Activated CD8-positive, alpha-beta memory T cell treated with anti-CD3 and anti-CD28 coated beads, Interleukin-2, amount 50 U/mL, for 24 hours (primary cell): ENCODE measurements around the gene SALL1.

ENCODE experiments used
- DNase-seq: peaks from one replicate; pipeline ENCODE4 v3.0.0-alpha.2; 2020; ENCODE audit errors: extremely low read depth

SALL1 gene

GRCh38 chr16:51111759-51112158, 39.3 kb downstream of the SALL1 start:
- no peak for DNase-seq

DNA sequence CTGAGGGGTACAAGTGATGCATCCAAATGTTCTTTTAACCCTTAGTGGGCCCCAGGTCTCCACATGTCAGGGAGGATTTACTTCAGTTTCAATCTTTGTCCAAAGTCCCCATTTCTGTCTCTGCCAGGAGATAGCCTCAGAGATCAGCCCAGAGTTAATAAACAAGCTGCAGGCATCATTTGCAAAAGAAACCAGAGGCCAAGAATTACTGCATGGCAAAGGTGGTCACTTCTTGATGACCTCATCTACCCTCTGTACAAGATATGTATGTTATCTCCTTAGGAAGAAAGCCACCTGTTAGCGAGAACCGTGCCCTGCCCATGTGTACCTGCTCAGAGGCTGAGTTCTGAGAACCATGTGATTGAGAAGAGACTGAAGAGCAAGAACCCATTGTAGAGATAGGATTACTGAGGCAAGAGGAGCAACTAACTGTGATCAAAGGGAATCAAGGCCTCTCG, 40.3 kb downstream of the SALL1 start:
- no peak for DNase-seq

DNA sequence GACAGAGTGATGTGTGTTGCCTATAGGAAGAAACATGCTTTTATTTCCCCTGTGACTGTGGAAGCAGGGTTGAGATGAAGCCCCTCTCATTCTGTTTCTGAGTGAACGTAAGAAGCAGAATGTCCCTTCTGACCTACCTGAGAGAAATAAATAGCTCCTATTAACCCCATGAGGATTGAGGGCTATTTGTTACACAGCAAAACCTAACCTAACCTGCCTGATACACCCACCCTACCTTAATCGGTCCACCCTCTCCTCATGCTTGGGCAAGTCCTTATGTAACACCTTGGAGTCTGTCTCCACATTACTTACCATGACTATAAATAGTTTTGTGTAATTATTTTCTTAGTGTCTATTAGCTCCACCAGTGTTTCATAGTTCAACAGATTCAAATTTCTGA, 41.9 kb downstream of the SALL1 start:
- DNase-seq = no peak

- no peak for DNase-seq
These were observed 43.3 kb downstream of the SALL1 start for GRCh38 chr16:51107742-51108141.

- no peak for DNase-seq
These were observed 44.5 kb downstream of the SALL1 start for GRCh38 chr16:51106535-51106934.

GRCh38 chr16:51103590-51103989, 47.5 kb downstream of the SALL1 start:
- DNase-seq = no peak

GRCh38 chr16:51097729-51098128, 53.3 kb downstream of the SALL1 start:
- no peak for DNase-seq

DNA sequence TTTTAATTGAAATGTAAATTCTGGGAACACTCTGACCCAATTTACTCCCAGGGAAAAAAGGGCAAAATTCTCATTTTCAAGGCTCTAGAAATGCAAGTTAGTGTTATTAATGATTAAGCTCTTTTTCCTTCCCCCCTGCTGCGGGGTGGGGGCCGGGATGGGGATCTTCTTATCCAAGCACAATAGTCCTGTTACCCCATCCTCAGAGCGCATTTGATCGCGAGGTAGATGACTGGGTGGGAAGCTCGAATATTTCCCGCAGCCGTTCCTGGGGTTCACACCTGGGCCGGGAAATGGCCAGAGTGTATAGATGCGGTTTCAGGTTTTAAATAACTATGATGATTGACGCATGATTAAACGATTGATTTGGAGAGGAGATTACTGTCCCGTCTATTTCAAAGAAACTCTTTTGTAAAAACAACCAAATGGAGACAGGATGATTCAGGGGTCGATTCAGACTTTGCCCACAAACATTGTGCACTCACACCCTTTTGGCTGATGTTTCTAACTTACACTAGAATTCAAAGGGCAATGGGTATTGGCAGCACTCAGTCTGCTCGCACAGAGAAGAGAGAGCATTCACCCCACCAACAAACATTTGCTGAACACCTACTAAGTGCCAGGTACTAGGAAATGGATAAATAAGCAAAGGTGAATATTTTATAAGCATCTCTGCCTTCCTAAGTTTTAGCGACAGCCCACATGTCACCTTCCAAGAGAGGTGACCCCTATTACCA, 55.0 kb downstream of the SALL1 start:
- DNase-seq = no peak

GRCh38 chr16:51095084-51095881, 55.8 kb downstream of the SALL1 start:
- no peak for DNase-seq

DNA sequence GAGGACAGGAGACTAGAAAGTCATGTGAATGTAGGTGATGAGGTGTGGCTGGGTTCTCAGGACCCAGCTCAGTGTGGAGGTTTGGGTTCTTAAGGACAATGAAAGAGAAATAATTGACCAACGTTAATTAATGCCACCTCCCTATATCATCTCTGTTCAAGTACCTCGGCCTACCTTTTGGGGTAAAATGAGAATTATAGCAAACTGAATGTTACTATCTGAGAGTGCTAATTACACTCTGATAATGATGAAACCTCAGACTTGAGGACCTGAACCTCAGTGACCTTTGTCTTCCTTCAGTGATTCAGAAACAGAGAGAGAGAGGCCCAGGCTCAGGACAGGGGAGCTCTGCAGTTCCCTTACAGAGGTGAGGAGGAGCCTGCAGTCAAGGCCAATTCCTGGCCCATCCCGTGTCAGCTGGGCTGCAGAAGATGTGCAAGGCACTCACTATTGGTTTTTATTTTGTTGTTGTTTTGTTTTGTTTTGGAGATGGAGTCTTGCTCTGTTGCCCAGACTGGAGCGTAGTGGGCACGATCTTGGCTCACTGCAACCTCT, 57.3 kb downstream of the SALL1 start:
- no peak for DNase-seq
